ENCODE data around the gene LTN1. TPM values are rescaled to one million over a fixed set of nuclear protein-coding genes. Genes with fewer than 3 reads are reported as not detected.

The LTN1 gene
- polyA plus RNA-seq, 1 of the 3 experiments (the other 2 are of a cell fraction): 3.2 TPM

DNA sequence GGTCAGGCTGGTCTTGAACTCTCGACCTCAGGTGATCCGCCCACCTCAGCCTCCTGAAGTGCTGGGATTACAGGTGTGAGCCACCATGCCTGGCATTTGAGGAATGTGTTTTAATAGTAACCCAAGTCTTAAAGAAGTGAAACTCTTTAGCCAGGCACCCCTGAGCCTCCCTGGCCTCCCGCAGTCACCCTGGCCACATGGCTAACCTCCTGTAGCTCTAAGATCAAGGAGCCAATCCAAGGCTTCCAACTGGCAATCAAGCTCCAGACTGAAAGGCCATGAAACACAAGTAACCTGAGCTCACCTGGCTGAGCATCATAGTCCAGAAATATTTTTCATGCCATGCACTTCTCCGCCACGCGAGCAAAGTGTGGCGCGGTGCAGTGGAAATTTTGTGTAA is 84.3 kb downstream of the LTN1 start:
- ChIA-PET CTCF (interaction anchor here (0.8 to 1.4 kb wide), 2 partner anchors 27 to 163 kb away, joined by 3 to 4 read pairs; no protein-coding TSS in a partner anchor), POLR2A (no interaction called here)
- TF ChIP-seq POLR2AphosphoS5 (IDR thresholded peaks at IDR 0.05; ENCODE audit: low read depth, low read length): no peak
- TF ChIP-seq, protein P1, sequence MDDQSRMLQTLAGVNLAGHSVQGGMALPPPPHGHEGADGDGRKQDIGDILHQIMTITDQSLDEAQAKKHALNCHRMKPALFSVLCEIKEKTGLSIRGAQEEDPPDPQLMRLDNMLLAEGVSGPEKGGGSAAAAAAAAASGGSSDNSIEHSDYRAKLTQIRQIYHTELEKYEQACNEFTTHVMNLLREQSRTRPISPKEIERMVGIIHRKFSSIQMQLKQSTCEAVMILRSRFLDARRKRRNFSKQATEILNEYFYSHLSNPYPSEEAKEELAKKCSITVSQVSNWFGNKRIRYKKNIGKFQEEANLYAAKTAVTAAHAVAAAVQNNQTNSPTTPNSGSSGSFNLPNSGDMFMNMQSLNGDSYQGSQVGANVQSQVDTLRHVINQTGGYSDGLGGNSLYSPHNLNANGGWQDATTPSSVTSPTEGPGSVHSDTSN (IDR thresholded peaks at IDR 0.05): no peak
- no peak for TF ChIP-seq NFIC (IDR thresholded peaks at IDR 0.05; ENCODE audit: borderline replicate concordance)
- no peak for TF ChIP-seq RXRA (IDR thresholded peaks at IDR 0.05; ENCODE audit: borderline replicate concordance, low read depth)
- TF ChIP-seq SIN3A (IDR thresholded peaks at IDR 0.05; ENCODE audit: borderline replicate concordance, low read depth, low read length): no peak

DNA sequence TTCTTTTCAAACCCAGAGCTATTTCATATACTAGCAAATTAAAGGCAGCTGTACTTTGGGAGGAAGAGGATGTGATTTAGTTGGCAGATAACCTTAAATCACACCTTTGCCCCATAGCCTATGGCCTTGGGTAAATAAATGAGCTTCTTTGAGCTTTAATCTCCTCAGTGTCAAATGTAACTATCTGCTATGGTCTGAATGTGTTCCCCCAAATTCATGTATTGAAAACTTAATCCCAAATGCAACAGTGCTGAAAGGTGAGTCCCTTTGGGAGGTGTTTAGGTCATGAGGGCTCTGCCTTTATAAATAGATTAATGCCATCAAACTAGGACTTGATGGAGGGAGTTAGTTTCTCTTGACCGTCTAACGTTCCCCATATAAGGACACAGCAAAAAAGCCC is 85.8 kb downstream of the LTN1 start:
- Histone ChIP-seq H3K4me1 (ENCODE audit: control insufficient read depth in 1 of 2, insufficient read depth in 2 of 2, low read depth in 1 of 2, low read length in 1 of 2) (no peaks in the 10 kb centered on the region), H4K20me1 (ENCODE audit: insufficient read depth) (no peaks in the 10 kb centered on the region), H2AFZ (ENCODE audit: low read depth) (no peak overlapping the region), H3K9ac (no peak overlapping the region), H3K9me3 (no peaks in the 10 kb centered on the region), H3K27me3 (ENCODE audit: insufficient read depth) (no peaks in the 10 kb centered on the region), H3K4me2 (no peak overlapping the region), H3K4me3 (ENCODE audit: low read depth in 2 of 2, low read length in 1 of 2) (no peak overlapping the region), H3K79me2 (ENCODE audit: insufficient read depth) (no peaks in the 10 kb centered on the region), H3K27ac (ENCODE audit: low read depth in 2 of 2, low read length in 1 of 2) (no peak overlapping the region), H3K36me3 (replicated peaks in 1 of 2; ENCODE audit: control insufficient read depth in 1 of 2, insufficient read depth in 2 of 2, low read length in 1 of 2) (no peaks in the 10 kb centered on the region), H3K9me2 (no peaks in the 10 kb centered on the region), H3F3A (replicated peaks; ENCODE audit: insufficient read depth) (no peaks in the 10 kb centered on the region)
- DNase-seq: no peak
- POLR2A ChIA-PET: no interaction called here
- 91% methylated on average over 2 of the region's 2 CpGs for WGBS (ENCODE audit: low lambda C conversion rate)
- CTCF ChIA-PET: interaction anchor here (0.6 kb wide), 1 partner anchor 803 kb away, joined by 3 read pairs; no protein-coding TSS in a partner anchor
- TF ChIP-seq EZH2phosphoT487 (IDR thresholded peaks at IDR 0.05; ENCODE audit: borderline replicate concordance, low read depth) (no peak), SMC3 (IDR thresholded peaks at IDR 0.05; ENCODE audit: low read depth, low read length) (no peak), RXRA (IDR thresholded peaks at IDR 0.05; ENCODE audit: borderline replicate concordance, low read depth) (no peak), NRF1 (IDR thresholded peaks at IDR 0.05; ENCODE audit: low read depth, low read length) (no peak), FOXM1 (IDR thresholded peaks at IDR 0.05; ENCODE audit: low read depth) (no peak), FOXJ3 (CRISPR knock-in tag; IDR thresholded peaks at IDR 0.05) (no peak), TCF12 (IDR thresholded peaks at IDR 0.05) (no peak), TEAD4 (IDR thresholded peaks at IDR 0.05; ENCODE audit: borderline replicate concordance, insufficient read depth) (no peak), MXI1 (IDR thresholded peaks at IDR 0.05; ENCODE audit: low read depth, low read length) (no peak), RFX5 (IDR thresholded peaks at IDR 0.05; ENCODE audit: low read length) (no peak), NFIC (IDR thresholded peaks at IDR 0.05; ENCODE audit: borderline replicate concordance) (no peak), GATA2 (CRISPR knock-in tag; IDR thresholded peaks at IDR 0.05) (no peak)
- TF ChIP-seq, protein P2, sequence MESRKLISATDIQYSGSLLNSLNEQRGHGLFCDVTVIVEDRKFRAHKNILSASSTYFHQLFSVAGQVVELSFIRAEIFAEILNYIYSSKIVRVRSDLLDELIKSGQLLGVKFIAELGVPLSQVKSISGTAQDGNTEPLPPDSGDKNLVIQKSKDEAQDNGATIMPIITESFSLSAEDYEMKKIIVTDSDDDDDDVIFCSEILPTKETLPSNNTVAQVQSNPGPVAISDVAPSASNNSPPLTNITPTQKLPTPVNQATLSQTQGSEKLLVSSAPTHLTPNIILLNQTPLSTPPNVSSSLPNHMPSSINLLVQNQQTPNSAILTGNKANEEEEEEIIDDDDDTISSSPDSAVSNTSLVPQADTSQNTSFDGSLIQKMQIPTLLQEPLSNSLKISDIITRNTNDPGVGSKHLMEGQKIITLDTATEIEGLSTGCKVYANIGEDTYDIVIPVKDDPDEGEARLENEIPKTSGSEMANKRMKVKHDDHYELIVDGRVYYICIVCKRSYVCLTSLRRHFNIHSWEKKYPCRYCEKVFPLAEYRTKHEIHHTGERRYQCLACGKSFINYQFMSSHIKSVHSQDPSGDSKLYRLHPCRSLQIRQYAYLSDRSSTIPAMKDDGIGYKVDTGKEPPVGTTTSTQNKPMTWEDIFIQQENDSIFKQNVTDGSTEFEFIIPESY (IDR thresholded peaks at IDR 0.05; ENCODE audit: borderline replicate concordance, low read depth): no peak
- TF ChIP-seq, protein P3, sequence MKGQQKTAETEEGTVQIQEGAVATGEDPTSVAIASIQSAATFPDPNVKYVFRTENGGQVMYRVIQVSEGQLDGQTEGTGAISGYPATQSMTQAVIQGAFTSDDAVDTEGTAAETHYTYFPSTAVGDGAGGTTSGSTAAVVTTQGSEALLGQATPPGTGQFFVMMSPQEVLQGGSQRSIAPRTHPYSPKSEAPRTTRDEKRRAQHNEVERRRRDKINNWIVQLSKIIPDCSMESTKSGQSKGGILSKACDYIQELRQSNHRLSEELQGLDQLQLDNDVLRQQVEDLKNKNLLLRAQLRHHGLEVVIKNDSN (IDR thresholded peaks at IDR 0.05; ENCODE audit: borderline replicate concordance, low read depth): no peak
- TF ChIP-seq, protein P4, sequence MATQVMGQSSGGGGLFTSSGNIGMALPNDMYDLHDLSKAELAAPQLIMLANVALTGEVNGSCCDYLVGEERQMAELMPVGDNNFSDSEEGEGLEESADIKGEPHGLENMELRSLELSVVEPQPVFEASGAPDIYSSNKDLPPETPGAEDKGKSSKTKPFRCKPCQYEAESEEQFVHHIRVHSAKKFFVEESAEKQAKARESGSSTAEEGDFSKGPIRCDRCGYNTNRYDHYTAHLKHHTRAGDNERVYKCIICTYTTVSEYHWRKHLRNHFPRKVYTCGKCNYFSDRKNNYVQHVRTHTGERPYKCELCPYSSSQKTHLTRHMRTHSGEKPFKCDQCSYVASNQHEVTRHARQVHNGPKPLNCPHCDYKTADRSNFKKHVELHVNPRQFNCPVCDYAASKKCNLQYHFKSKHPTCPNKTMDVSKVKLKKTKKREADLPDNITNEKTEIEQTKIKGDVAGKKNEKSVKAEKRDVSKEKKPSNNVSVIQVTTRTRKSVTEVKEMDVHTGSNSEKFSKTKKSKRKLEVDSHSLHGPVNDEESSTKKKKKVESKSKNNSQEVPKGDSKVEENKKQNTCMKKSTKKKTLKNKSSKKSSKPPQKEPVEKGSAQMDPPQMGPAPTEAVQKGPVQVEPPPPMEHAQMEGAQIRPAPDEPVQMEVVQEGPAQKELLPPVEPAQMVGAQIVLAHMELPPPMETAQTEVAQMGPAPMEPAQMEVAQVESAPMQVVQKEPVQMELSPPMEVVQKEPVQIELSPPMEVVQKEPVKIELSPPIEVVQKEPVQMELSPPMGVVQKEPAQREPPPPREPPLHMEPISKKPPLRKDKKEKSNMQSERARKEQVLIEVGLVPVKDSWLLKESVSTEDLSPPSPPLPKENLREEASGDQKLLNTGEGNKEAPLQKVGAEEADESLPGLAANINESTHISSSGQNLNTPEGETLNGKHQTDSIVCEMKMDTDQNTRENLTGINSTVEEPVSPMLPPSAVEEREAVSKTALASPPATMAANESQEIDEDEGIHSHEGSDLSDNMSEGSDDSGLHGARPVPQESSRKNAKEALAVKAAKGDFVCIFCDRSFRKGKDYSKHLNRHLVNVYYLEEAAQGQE (IDR thresholded peaks at IDR 0.05; ENCODE audit: low read depth, low read length): no peak
- TF ChIP-seq, protein P5, sequence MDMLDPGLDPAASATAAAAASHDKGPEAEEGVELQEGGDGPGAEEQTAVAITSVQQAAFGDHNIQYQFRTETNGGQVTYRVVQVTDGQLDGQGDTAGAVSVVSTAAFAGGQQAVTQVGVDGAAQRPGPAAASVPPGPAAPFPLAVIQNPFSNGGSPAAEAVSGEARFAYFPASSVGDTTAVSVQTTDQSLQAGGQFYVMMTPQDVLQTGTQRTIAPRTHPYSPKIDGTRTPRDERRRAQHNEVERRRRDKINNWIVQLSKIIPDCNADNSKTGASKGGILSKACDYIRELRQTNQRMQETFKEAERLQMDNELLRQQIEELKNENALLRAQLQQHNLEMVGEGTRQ (IDR thresholded peaks at IDR 0.05; ENCODE audit: borderline replicate concordance, low read depth, low read length): no peak
- TF ChIP-seq, protein P6, sequence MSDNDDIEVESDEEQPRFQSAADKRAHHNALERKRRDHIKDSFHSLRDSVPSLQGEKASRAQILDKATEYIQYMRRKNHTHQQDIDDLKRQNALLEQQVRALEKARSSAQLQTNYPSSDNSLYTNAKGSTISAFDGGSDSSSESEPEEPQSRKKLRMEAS (IDR thresholded peaks at IDR 0.05; ENCODE audit: low read depth): no peak

More for the DNA sequence above, 84.3 kb downstream of the LTN1 start:
- 94% methylated on average over 8 of the region's 8 CpGs for WGBS (ENCODE audit: low lambda C conversion rate)
- H4K20me1 ChIP-seq (ENCODE audit: insufficient read depth): no peaks in the 10 kb centered on the region
- no peaks in the 10 kb centered on the region for H3K9me3 ChIP-seq
- H3K27ac ChIP-seq (ENCODE audit: low read depth in 2 of 2, low read length in 1 of 2): no peak overlapping the region
- DNase-seq: no peak
- no peaks in the 10 kb centered on the region for H3K36me3 ChIP-seq (replicated peaks in 1 of 2; ENCODE audit: control insufficient read depth in 1 of 2, insufficient read depth in 2 of 2, low read length in 1 of 2)
- H3F3A ChIP-seq (replicated peaks; ENCODE audit: insufficient read depth): no peaks in the 10 kb centered on the region
- H3K4me3 ChIP-seq (ENCODE audit: low read depth in 2 of 2, low read length in 1 of 2): no peak overlapping the region
- H3K27me3 ChIP-seq (ENCODE audit: insufficient read depth): no peaks in the 10 kb centered on the region
- H3K79me2 ChIP-seq (ENCODE audit: insufficient read depth): no peaks in the 10 kb centered on the region
- H3K9me2 ChIP-seq: no peaks in the 10 kb centered on the region
- H2AFZ ChIP-seq (ENCODE audit: low read depth): no peak overlapping the region
- H3K4me2 ChIP-seq: no peak overlapping the region
- no peaks in the 10 kb centered on the region for H3K4me1 ChIP-seq (ENCODE audit: control insufficient read depth in 1 of 2, insufficient read depth in 2 of 2, low read depth in 1 of 2, low read length in 1 of 2)
- no peak overlapping the region for H3K9ac ChIP-seq

All from SK-N-SH (cell line).